GM08714 (cell line): Measurements from ENCODE around the gene PCSK9.
"Not testable (repeated sequence)": the region's sequence is repeated elsewhere in the genome, so short reads cannot be mapped to it uniquely, and the experiment has no call there.

ENCODE experiments used
- H3K4me3 ChIP-seq: fragments of 200-500 bp; sonication (Bioruptor generic); 2 replicates; pipeline ENCODE4 v1.5.1; 2014; ENCODE audit warnings: mild to moderate bottlenecking, low read length, inconsistent platforms
- ZNF274 ChIP-seq: IDR thresholded peaks from 2 replicates; pipeline ENCODE4 v1.6.1; 2012; ENCODE audit warnings: mild to moderate bottlenecking, low read depth, low read length

PCSK9 gene

GRCh38 chr1:55000110-55001085 is 39.0 kb upstream of the PCSK9 start:
- no peak for TF ChIP-seq ZNF274

GRCh38 chr1:55001311-55001710 is 38.0 kb upstream of the PCSK9 start:
- no peak overlapping the region for H3K4me3 ChIP-seq
- no peak for TF ChIP-seq ZNF274

More at GRCh38 chr1:55000110-55001085, 39.0 kb upstream of the PCSK9 start:
- H3K4me3 ChIP-seq = no peak overlapping the region

- no peak for TF ChIP-seq ZNF274
- H3K4me3 ChIP-seq = no peak overlapping the region
These were observed 36.7 kb upstream of the PCSK9 start for GRCh38 chr1:55002686-55003085.

GRCh38 chr1:55005351-55006140 is 33.8 kb upstream of the PCSK9 start:
- TF ChIP-seq ZNF274 = no peak
- no peak overlapping the region for H3K4me3 ChIP-seq

- no peak overlapping the region for H3K4me3 ChIP-seq
- no peak for TF ChIP-seq ZNF274
These were observed 32.4 kb upstream of the PCSK9 start for GRCh38 chr1:55006931-55007330.

GRCh38 chr1:55007625-55008024 is 31.7 kb upstream of the PCSK9 start:
- no peak for TF ChIP-seq ZNF274
- H3K4me3 ChIP-seq = no peak overlapping the region

GRCh38 chr1:55010194-55010886 is 29.0 kb upstream of the PCSK9 start:
- no peak for TF ChIP-seq ZNF274
- no peak overlapping the region for H3K4me3 ChIP-seq

GRCh38 chr1:55010887-55011217 is 28.5 kb upstream of the PCSK9 start:
- H3K4me3 ChIP-seq = no peak overlapping the region
- no peak for TF ChIP-seq ZNF274

GRCh38 chr1:55012661-55013060 is 26.7 kb upstream of the PCSK9 start:
- H3K4me3 ChIP-seq = no peak overlapping the region
- no peak for TF ChIP-seq ZNF274

- H3K4me3 ChIP-seq = no peak overlapping the region
- TF ChIP-seq ZNF274 = no peak
These were observed 24.2 kb upstream of the PCSK9 start for GRCh38 chr1:55015123-55015522.

- H3K4me3 ChIP-seq = no peak overlapping the region
- TF ChIP-seq ZNF274 = no peak
These were observed 23.4 kb upstream of the PCSK9 start for GRCh38 chr1:55015731-55016620.

- TF ChIP-seq ZNF274 = no peak
- no peak overlapping the region for H3K4me3 ChIP-seq
These were observed 21.0 kb upstream of the PCSK9 start for GRCh38 chr1:55018395-55018794.

- TF ChIP-seq ZNF274 = no peak
- no peak overlapping the region for H3K4me3 ChIP-seq
These were observed 17.3 kb upstream of the PCSK9 start for GRCh38 chr1:55021942-55022546.

- H3K4me3 ChIP-seq = not testable (repeated sequence)
These were observed 15.2 kb upstream of the PCSK9 start for GRCh38 chr1:55024163-55024562.

- not testable (repeated sequence) for H3K4me3 ChIP-seq
These were observed 12.7 kb upstream of the PCSK9 start for GRCh38 chr1:55026682-55027081.

- not testable (repeated sequence) for H3K4me3 ChIP-seq
These were observed 8.2 kb upstream of the PCSK9 start for GRCh38 chr1:55031098-55031497.
